H1 (cell line): Measurements from ENCODE around the gene VWA3B. TPM values are rescaled to one million over a fixed set of nuclear protein-coding genes. Genes with fewer than 3 reads are reported as not detected.

Experiments
- TEAD4 ChIP-seq: IDR thresholded peaks from 2 replicates; pipeline ENCODE4 v1.6.1; 2012; ENCODE audit warnings: low read depth, low read length, inconsistent platforms, mixed read lengths
- polyA plus RNA-seq, 7 experiments: library from polyadenylated mRNA; depleted of rRNA in 3 of 7; stranded (reverse) in 5 of 7; unstranded in 2 of 7; fragments of >200 nt in 5 of 7; fragments of 200-250 nt in 2 of 7; gene quantifications; 1 replicate in 5 of 7; 2 replicates in 1 of 7; 4 replicates in 1 of 7; pipeline versions ENCODE4 v1.2.1 to v1.2.3, GENCODE V29; 2011 to 2013; ENCODE audit warnings: missing spikeins in 2 of 7, mixed read lengths in 2 of 7
- total RNA-seq: library from RNA; stranded (reverse); fragmentation: NEBNext Ultra II Directional; extraction: Animal tissue kit (Norgen Biotek cat#: 25700); gene quantifications from 2 replicates; pipeline ENCODE4 v1.2.1, GENCODE V29; 2021

The VWA3B gene
- total and polyA plus RNA-seq, 2 of the 8 experiments (the other 6 are each of a cell fraction or from before 2014, with no cell fraction given): not detected

- TF ChIP-seq TEAD4: no peak
These were observed 221.1 kb downstream of the VWA3B start (continued) for GRCh38 chr2:98308068-98308467.
